Fibroblast of mammary gland (primary cell): Measurements from ENCODE around the gene S100A16.

Source experiments
- DNase-seq: peaks from one replicate; pipeline ENCODE4 v3.0.0-alpha.2; 2010; ENCODE audit warnings: low read depth
- H3K4me3 ChIP-seq: 2 replicates; pipeline ENCODE4 v1.5.1; 2011; ENCODE audit warnings: low read depth, mild to moderate bottlenecking, low read length, moderate library complexity; ENCODE audit not compliant: control insufficient read depth
- CTCF ChIP-seq: conservative IDR thresholded peaks from 2 replicates; pipeline ENCODE4 v1.5.1; 2011; ENCODE audit warnings: low read depth, low read length, inconsistent platforms; ENCODE audit not compliant: control insufficient read depth, insufficient read depth

The S100A16 gene

GRCh38 chr1:153631047-153632022 lies 18.4 kb upstream of the S100A16 start:
- DNase-seq = no peak
- H3K4me3 ChIP-seq = no peak overlapping the region
- TF ChIP-seq CTCF = no peak

GRCh38 chr1:153630384-153630783 lies 17.4 kb upstream of the S100A16 start:
- DNase-seq = no peak
- no peak overlapping the region for H3K4me3 ChIP-seq
- no peak for TF ChIP-seq CTCF

GRCh38 chr1:153629971-153630370 lies 17.0 kb upstream of the S100A16 start:
- no peak overlapping the region for H3K4me3 ChIP-seq
- no peak for DNase-seq
- TF ChIP-seq CTCF = no peak

GRCh38 chr1:153629343-153629665 lies 16.4 kb upstream of the S100A16 start:
- TF ChIP-seq CTCF = no peak
- no peak overlapping the region for H3K4me3 ChIP-seq

DNA sequence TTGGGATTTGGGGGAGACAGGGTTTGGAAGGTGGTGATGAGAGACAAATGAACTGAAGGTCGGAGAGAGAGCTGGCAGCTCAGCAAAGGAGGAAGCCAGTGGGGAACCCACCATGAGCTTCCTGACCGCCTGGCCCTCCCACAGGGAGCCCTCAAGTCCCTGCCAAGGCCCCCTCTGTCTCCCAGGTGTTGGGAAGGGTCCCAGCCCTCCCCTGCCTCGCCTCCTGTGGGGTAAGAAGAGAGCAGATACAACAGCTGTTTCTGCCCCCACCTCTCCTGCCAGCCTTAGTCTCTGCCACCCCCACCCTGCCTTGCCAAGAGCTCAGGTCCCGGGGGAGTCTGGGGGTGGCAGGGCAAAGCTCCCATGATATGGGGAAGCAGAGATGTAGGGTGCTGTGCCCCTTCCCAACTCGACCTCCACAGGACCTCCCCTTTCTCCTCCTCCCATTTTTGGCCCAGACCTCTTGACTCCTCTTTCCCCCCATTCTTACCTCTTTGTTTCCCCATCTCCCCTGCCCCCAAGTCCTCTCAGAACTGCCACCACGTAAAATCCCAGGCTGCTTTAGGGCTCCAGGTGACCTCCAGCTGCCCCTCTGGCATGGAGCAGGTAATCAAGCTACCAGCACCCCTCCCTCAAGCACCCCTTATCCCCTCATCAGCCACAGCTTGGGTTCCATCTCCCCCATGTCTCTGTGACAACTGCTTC lies 15.9 kb upstream of the S100A16 start:
- H3K4me3 ChIP-seq = no peak overlapping the region
- TF ChIP-seq CTCF = no peak
- DNase-seq = no peak

More at GRCh38 chr1:153629343-153629665, 16.4 kb upstream of the S100A16 start:
- DNase-seq = no peak

GRCh38 chr1:153627715-153628626 lies 15.0 kb upstream of the S100A16 start, which contains the start of gene S100A1:
TSS of gene S100A1 (plus strand) at chr1:153628434. CDS start at chr1:153630522, 2,088 bp downstream.
- no peak for DNase-seq
- peak within 1 kb of the TSS; percentile 87 for H3K4me3 ChIP-seq
- no peak for TF ChIP-seq CTCF
